C1 segment of cervical spinal cord (tissue), 14 donors: Measurements from ENCODE around the gene EFL1.
"Not testable (repeated sequence)": the region's sequence is repeated elsewhere in the genome, so short reads cannot be mapped to it uniquely, and the experiment has no call there.

Experiments used
- DNase-seq, 14 donors: peaks; one replicate each; lab custom pipeline; 2025; lab: John Stamatoyannopoulos, UW

EFL1 gene

GRCh38 chr15:82197733-82198594, 64.6 kb downstream of the EFL1 start:
- peak in 12 of 14 donors; percentile 8 to 75 (median 54) for DNase-seq

DNA sequence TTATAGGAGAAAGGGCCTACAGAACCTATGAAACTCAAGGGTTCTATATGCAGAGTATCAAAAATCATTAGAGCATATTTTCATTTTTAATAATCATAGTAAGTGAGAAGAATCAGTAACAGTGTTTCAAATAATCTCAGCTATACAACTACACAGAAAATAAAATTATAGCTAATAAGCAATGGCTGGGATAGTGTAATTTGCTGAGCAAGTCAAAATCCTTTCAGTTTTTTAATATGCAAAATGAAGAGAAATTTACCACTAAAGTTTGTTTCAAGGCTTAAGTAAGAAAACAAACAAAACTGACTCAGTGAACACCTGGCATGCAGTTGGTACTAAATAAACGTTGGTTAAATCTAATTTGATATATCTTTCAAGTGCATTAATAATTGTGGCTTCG, 66.2 kb downstream of the EFL1 start:
- DNase-seq = no peak

DNA sequence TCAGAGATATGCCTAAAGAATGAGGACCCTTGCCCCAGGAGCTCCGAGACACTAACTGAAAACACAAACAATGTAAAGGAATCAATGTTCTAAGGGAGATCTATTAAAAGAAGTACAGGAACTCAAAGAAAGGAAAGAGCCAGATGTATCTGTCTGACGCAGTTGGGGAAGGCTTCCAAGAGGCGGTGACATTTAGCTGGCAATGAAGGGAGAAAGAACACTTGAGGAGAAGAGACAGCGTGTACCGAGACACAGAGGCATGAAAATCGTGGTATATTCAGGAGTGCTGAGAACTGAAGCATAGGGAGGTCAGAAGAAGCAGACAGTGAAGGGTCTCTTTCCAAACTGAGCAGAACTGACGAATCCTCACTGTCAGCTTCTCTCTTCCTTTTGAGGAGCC, 66.7 kb downstream of the EFL1 start:
- DNase-seq = not testable (repeated sequence)

GRCh38 chr15:82194488-82194887, 68.0 kb downstream of the EFL1 start:
- DNase-seq = not testable (repeated sequence)

- not testable (repeated sequence) for DNase-seq
These were observed 69.1 kb downstream of the EFL1 start for GRCh38 chr15:82193435-82193834.

DNA sequence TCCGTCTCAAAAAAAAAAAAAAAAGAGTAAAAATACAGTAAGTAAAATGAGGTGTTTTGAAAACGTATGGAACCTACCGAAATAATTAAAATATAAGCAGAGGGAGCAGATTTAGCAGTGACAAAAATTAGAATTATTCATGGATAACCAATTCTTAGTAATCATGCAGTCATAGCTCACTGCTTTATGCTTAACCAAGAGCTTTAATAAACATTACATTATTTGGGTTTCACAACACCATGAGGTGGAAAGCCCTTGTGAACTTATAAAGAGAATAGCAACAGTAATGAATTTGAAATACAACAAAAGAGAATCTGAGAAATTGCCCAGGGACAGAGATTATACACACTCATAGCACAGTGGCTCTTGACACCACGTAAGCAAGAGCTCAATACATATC, 70.1 kb downstream of the EFL1 start:
- not testable (repeated sequence) for DNase-seq

DNA sequence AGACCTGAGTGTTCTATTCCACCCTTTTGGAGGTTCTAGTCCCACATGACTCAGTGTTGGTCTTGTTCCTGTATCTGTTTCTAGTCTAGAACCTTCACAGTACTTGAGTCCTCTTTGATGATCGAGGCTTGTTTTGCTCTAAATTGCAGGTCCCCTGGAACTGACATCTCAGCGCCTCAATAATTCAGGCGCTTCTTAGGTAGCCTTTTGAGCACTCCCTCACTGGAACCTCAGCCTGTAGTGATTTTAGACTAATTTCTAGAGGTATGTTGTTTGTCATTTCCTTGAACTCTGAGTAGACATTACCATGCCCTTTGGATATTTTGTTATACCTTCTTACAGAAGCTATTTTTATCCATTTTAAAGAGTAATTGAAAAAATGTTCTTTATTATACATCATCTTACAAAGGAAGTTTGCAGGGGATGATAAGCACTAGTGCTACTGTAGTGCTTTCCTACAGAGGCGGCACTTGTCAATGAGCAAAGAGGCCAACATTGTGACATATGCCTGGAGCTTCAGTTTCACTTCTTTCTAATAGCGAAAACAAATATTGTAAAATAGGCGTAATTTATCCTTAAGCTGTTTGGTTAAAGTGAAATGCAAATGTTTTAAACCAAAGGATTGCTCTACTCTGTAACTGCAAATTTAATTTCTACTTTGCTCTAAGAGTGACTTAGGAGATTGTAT, 75.7 kb downstream of the EFL1 start:
- DNase-seq = no peak

DNA sequence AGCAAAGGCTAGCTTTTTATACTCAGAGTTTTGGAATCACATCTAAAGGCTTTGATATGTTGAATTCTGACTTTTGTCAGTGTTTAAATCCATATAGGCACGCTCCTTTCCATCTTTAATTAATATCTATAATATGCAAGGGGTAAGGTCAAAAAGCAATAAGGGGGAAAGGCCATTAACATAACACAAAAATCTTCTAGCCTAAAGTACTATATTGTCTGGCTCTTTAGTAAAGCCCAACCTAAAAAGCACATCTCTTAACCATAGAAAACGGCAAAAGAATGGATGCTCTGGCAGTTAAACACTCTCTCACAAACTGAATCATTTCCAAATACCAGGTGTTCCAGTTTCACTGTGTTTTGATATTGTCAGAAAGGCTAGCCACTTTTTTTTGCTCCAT, 76.4 kb downstream of the EFL1 start:
- DNase-seq = no peak

GRCh38 chr15:82184776-82185175, 77.8 kb downstream of the EFL1 start:
- no peak for DNase-seq

GRCh38 chr15:82184355-82184754, 78.2 kb downstream of the EFL1 start:
- no peak for DNase-seq

- DNase-seq = peak in 2 of 14 donors; percentile 16 to 26
These were observed 79.2 kb downstream of the EFL1 start for GRCh38 chr15:82183121-82184031.

- DNase-seq = no peak
These were observed 81.2 kb downstream of the EFL1 start for GRCh38 chr15:82181371-82181770.

- no peak for DNase-seq
These were observed 84.5 kb downstream of the EFL1 start for GRCh38 chr15:82178061-82178460.

GRCh38 chr15:82177291-82178010, 85.1 kb downstream of the EFL1 start:
- no peak for DNase-seq

GRCh38 chr15:82176542-82176941, 86.0 kb downstream of the EFL1 start:
- DNase-seq = no peak

DNA sequence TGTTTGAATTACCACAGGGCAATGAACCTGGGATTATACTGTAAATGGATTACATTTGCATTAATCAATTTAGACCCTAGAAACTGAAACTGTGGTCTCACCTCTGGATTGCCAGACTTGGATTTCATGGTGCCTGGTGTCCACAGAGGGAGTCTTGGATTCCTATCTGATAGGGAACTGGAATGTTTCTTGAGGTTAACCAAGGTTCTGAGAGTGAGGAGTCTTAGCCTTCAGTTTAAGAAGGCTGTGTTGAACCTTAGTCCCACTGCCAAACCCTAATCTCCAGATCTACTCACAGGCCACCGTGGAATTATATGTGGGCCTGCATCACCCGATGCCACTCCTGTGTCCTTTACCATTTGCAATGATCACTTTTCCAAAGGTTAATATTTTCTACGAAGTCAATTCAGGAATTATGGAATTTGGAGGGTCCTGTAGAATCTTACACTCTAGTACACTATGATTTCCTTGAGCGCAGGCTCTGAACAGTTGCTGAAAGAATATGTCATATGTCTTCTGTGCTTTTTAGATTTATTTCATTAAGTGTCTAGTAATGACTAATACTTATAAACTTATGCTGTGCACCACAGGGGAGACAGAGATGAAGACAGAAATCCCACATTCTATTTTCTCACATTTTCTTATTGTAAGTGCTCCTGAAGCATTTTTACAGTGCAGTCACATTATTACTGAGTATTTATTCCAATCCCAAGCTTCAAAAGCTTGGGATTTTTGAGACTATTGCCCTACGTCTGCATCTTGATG, 87.9 kb downstream of the EFL1 start:
- no peak for DNase-seq

GRCh38 chr15:82173108-82173507, 89.4 kb downstream of the EFL1 start:
- no peak for DNase-seq

GRCh38 chr15:82172506-82172905, 90.0 kb downstream of the EFL1 start:
- DNase-seq = no peak

DNA sequence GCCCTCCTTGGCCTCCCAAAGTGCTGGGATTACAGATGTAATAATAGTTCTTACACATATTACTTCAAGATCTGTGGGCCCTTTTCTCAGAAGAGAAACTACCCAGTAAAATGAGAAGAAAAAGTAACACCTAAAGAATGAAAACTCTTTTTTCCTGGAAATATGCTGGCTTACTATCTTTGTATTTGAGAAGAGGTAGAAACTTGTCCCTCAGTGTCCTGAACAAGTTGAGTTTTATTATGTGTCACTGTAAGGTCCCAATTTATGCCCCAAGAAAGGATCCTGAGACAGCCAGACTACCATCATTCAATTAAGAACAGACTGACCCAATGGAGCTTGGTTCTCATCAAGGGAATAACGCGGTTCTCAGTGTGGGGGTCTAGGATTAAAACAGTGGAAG, 93.8 kb downstream of the EFL1 start:
- no peak for DNase-seq

- no peak for DNase-seq
These were observed 94.2 kb downstream of the EFL1 start for GRCh38 chr15:82168296-82168695.
